ENCODE results near the gene PDIA2.

The PDIA2 gene

DNA sequence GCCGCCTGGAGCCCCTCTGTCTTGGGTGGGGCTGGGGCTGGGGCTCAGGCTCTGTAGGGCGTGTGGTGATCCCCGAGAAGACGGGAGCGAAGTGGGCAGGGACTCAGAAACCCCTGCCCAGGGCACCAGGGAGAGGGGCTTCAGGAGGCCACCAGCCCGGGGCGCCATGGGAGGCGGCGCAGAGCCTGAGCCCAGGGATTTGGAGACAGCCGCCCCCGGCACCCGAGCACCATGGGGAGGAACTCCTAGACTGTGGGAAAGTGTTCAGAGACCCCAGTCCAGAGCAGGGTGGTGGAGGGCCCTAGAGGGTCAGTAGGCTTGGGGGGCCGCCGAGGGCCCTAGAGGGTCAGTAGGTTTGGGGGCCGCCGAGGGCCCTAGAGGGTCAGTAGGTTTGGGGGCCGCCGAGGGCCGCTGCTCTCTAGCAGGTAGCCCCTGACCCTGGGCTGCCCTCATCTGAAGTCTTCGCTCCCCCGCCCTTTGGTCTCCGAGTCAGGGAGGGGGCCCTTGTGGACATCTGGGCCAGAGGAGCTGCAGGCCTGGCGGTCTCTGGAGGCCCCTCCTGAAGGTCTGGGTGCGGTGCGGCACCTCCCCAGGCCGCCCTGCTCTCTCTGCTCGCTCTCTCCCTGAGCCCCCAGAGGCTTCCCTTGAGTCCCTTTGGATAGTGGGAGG lies 1.8 kb upstream of the PDIA2 start:
- no peak for FAIRE-seq

DNA sequence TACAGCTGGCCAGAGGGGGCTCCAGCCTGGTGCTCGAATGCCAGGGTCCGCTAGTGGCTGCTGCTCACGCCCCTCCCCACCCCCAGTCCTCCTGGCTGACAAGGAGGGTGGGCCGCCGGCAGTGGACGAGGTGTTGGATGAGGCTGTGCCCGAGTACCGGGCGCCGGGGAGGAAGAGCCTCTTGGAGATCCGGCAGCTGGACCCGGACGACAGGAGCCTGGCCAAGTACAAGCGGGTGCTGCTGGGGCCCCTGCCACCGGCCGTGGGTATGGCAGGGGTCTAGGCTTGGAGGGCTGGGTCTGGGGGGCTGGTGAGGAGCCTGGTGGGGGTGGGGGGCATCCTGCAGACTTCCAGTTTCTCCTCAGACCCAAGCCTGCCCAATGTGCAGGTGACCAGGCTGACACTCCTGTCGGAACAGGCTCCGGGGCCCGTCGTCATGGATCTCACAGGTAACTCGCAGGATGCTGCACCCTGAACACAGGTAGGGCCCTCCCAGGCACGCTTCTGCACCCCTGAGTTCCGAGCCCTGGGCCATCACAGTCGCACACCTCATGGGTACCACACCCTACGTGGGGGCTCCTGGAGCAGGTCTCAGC lies 1.2 kb upstream of the PDIA2 start:
- no peak for FAIRE-seq

DNA sequence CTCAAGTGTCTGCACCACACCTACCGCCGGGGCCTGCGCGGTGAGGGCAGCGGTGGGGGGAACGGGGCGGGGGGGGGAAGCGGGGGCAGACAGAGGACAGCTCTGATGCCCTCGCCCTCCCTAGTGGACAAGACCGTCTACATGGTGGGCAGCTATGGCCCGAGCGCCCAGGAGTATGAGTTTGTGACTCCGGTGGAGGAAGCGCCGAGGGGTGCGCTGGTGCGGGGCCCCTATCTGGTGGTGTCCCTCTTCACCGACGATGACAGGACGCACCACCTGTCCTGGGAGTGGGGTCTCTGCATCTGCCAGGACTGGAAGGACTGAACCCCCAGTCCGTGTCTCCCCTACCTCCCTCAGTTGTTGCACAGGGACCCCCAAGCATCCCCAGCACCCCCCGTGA lies 473 bp upstream of the PDIA2 start:
- FAIRE-seq = no peak

DNA sequence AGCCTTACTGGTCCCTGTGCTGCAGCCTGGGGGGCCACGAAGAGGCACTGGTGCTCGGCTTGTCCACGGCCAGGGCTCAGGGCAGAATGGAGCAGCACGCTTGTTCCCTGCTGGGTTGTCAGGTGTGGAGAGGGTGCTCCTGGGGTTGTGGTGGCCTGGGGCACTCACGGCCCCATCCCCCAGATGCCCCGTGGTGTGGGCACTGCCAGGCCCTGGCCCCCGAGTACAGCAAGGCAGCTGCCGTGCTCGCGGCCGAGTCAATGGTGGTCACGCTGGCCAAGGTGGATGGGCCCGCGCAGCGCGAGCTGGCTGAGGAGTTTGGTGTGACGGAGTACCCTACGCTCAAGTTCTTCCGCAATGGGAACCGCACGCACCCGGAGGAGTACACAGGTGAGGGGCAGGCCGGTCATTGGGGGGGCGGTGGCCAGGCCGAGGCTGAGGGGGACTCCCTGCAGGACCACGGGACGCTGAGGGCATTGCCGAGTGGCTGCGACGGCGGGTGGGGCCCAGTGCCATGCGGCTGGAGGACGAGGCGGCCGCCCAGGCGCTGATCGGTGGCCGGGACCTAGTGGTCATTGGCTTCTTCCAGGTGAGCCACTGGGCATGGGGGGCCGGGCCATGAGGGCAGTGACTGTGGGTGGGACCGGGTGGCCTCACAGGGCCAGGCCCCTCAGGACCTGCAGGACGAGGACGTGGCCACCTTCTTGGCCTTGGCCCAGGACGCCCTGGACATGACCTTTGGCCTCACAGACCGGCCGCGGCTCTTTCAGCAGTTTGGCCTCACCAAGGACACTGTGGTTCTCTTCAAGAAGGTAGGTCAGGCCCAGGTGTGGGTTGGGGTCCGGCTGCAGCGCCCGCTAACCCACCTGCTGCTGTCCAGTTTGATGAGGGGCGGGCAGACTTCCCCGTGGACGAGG lies 1.5 kb downstream of the PDIA2 start:
- no peak for FAIRE-seq

DNA sequence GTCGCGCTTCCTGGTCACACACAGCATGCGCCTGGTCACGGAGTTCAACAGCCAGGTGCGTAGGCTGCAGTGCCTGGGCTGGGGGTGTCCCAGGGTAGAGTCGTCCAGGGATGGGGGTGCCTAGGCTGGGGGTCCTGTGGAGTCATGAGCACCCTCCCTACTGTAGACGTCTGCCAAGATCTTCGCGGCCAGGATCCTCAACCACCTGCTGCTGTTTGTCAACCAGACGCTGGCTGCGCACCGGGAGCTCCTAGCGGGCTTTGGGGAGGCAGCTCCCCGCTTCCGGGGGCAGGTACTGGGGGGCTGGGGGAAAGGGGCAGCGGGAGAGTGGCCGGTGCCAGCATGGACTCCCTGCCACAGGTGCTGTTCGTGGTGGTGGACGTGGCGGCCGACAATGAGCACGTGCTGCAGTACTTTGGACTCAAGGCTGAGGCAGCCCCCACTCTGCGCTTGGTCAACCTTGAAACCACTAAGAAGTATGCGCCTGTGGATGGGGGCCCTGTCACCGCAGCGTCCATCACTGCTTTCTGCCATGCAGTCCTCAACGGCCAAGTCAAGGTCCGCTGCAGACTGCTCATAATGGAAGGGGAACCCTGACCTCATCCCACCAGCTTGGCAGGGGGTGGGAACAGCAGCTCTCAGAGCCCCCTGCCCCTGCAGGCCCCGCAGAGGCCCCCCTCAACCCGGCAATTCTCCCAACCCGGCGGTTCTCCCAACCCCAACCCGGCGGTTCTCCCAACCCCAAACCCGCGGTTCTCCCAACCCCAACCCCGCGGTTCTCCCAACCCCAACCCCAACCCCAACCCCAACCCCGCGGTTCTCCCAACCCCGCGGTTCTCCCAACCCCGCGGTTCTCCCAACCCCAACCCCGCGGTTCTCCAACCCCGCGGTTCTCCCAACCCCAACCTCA lies 2.4 kb downstream of the PDIA2 start:
- no peak for FAIRE-seq

DNA sequence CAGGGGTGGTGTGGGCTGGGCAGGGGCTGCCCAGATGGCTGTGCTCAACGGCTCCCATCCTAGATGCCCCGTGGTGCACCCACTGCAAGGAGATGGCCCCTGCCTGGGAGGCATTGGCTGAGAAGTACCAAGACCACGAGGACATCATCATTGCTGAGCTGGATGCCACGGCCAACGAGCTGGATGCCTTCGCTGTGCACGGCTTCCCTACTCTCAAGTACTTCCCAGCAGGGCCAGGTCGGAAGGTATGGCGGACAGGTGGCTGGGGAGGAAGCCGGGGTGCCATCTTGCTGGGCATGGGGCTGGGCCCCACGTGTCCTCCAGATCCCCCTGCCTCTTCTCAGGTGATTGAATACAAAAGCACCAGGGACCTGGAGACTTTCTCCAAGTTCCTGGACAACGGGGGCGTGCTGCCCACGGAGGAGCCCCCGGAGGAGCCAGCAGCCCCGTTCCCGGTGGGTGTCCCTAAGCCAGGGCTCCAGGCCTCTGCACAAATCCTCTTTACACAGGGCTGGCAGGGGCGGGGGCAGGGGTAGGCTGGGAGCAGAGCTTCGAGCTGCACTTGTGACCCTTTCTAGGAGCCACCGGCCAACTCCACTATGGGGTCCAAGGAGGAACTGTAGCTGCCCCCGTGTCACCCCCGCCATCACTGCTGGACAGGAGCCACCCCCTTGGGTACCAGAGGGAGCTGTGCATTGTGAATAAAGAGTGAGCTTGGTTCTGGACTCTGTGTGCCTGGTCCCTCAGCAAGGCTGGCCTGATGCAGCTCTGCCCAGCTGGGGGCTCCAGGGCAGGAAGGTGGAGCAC lies 3.7 kb downstream of the PDIA2 start:
- FAIRE-seq = no peak

DNA sequence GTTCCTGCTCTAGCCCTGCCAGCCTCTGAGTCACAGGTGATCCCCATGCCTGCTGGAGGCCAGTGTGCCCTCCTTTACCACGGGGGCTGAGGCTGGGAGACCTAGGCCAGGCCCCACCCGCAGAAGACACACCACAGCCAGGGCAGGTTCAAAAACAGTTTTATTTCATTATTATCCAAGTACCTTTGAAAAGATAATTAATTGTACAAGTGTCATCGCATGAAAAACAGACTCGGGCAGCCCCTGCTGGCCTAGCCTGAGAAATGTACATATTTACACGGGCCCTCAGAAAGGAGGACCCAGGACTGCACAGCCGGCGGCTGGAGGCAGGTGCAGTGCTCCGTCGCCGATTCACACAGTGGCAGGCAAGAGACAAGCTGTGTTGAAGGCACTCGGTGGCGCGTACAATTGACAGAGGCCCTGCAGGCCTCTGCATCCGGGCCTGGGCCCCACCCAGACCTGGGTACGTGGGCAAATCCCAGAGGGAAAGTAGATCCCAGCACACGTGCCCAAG lies 4.4 kb downstream of the PDIA2 start:
- FAIRE-seq = no peak

DNA sequence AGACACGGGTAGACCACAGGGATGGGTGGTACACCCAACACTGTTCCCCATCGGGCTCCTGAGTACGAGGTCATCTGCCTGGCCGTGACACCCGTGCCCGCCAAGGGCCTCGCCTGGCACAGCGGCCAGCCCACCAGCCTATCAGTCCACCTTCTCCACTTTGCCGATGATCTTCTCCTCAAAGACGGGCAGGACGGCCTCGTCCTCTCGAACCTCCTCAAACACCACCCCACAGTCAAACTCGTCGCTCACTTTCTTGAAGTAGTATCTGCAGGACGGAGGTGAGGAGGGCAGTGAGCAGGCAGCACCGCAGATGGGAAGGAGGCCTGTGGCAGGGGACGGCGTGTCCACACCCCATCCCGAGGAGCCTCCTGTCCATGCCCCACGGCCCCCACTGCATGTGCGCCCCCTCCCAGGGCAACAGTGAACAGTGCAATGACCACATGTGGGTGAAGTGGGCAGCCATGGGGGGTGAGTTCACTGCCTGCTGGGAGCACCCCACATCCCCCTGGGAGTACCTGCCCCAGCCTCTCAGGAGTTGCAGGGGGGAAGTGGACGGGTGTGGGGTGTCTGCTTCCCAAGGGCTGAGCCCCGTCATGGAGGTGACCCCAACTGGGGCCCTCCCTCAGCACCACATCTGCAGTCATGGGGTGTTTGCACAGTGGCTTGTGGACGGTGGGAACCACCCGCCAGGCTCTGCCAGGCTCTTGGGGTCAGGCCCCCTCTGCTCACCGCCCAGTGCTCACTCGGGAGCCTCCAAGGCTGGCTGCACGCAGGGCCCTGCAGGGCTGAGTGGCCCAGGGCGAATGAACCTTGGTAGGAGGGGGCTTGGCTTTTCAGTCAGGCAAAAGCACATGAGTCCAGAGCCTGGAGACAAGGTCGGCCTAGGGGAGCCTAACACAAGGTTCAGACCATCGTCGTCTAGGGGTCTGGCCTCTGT lies 5.3 kb downstream of the PDIA2 start:
- no peak for FAIRE-seq

DNA sequence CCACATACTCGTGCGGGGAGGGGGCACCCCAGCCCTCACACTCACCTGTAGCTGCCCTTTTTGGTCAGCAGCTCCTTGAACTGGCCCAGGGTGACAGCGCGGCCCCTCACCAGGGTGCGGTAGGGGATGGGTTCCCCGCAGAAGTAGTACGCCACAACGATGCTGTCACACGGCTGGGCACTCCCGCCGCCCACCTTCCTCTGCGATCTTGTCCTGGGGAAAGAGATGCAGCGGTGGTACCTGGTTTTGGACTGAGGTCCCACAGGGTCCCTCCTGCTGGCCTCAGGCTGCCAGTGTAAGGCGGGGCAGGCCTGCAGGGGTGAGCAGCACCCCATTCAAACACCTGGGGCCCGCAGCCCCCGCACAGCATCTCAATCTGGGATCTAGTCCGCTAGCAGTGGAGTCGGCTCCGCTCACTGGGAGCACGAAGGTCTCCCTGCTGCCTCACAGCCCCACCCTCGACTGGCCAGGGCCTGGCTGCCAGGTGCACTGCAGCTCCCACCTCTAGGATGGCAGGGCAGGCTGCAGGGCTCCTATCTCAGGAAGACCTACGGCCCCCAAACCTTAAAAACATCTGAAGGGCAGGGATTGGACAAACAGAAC lies 6.5 kb downstream of the PDIA2 start:
- FAIRE-seq = no peak

DNA sequence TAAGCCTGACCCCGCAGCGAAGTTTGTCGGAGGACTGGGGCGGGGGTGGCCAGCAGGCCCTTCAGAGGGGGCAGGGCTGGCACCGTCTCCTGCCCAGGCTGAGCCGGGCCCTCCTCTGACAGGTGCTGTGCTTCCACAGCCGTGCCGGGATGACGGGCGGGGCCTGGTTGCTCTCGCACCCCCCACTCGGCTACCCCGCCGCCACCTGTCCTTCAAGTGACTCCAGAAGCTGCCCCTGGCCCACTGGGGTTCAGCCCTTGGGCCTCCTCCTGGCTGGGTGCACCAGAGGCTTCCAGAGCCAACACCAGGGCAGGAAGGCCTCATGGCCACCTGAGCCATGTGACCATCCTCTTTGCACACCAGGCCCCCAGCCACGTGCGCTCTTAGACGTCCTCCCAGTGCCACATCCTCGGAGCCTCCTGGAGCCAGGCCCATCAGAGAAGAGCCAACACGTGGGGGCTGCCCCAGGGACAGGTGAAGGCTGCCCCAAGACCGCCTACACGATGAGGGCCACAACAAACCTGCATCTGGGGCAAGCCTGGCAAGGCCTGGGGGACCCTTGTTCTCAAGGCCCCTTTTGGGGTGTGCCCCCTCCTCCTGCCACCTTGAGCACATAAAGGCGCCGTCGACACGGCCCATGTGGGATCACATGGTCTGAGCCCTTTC lies 7.2 kb downstream of the PDIA2 start:
- no peak for FAIRE-seq

DNA sequence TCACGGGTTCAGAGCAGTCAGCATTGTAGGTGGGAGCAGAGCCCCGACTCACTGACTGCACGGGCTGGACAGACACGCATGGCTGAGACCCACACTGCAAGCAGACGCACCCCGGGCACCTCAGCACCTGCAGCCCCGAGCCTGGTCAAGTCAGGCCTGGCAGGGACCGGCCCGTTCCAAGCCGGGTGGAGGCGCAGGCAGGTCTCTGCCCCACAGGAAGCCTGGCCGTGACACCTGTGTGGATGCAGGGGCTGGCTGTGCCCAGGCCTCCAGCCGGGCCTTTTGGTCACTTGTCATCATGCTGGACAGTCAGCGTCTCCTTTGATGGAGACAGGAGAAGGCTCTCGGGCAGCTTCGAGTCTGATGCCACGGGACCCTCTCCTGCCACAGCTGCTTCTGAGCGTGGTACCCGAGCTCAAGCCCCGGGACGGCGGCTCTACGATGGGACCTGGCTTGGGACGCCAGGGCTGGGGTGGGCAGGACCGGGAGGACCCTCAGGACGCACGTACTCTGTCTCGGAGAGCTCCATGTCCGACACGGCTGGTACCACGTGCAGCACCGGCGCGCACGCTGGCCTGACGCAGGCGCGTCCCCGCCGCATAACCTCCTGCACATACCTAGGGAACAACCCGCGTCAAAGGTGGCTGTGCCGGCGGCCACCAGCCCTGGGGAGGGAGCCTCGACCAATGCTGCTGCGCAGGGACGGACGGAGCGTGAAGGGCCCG lies 7.9 kb downstream of the PDIA2 start:
- no peak for FAIRE-seq

DNA sequence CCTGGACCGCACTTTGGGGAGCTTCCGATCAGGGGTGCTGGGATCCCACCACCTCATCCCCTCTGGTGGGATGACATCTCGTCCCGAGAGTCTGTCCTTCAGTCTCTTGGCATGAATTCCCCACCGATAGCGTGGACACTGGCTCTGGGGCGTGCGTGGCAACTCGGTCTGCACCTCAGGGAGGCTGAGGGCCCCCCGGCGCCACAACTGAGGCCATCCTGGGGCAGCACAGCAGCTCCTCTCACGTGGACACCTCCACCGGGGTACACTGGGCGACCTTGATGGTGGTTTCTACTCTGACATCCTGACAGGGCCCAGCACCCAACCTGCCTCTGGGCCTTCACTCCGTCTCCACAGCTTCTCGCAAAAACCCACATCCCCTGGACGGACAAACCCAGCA lies 8.6 kb downstream of the PDIA2 start:
- no peak for FAIRE-seq

DNA sequence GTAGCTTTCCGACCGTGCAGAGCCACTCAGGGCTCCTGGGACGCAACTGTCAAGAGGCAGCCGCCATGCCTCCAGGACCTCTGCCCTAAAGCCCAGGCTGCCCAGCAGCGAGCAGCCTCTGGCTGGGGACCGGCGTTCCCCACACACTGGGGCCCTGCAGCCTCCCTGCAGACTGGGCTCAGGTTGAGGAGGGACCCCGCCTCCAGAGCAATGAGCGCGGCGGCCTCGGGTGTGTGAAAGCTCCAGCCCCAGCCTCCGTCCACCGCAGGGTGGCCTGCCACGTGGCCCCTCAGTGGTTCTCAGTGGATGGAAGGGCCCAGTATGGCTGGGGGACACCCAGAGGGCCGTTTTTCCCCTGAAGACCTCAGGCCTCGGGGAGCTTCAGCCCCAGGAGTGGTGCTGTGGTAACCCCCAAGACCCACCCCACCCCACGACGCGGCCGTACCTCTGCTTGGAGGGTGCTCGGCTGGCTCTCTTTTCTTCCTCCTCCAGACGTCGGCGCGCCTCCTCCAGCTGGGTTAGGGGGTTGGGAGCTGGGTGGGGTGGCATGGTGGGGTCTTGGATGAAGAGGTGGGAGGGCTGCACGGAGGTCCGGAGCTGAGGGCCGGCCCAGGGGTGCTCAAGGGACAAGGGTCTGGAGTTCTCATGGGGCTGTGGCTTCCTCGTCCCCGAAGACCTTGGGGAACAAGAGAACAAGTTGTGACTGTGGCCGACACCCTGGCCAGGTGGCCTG lies 10.2 kb downstream of the PDIA2 start:
- no peak for FAIRE-seq

DNA sequence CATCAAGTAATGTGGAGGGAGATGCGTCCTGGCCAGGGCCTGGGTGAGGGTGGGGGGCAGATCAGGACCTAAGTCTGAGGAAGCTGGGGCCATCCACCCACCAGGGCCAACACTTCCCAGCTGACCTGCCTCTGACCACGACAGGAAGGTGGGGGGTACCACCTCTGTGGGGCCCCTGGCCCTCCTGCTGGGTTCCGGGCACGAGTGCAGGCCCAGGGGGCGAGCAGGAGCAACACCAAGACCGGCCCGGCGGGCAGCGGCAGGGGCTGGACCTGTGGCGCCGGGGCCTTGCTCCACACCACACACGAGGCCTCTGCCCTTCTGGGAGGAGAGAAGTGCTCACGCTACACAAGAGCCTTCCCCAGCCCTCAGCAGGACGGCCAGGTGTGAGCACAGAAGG lies 13.3 kb downstream of the PDIA2 start:
- FAIRE-seq = no peak

DNA sequence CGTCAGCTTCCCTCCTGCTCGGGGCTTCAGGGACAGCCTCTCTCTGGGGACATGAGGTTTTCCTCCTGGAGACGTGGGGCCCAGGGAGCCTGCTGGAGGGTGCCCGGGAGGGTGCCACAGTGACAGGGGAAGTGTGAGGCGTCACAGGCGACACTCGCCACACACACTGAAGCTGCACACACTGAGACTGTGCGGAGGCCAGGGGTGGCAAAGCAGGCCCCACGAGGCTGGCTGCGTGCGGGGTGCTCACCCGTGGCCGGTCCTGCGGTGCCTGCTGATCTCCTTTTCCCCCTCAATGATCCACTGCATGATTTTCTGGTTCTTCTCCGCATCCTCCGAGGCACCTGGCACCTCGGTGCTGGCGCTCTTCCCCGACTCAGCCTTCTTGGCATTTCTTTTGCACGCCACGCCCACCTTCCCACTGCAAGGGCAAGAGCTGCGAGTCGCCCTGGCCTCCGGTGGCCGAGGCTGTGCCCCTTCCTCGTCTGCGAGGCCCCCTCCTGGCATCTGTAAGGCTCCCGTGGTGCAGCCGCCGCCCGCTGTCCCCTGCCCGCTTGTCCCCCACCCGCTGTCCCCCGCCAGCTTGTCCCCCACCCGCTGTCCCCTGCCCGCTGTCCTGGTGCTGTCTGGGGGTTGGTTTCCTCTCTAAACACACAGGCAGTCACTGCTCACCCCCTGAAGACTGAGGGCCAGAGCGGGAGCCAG lies 14.0 kb downstream of the PDIA2 start:
- no peak for FAIRE-seq

DNA sequence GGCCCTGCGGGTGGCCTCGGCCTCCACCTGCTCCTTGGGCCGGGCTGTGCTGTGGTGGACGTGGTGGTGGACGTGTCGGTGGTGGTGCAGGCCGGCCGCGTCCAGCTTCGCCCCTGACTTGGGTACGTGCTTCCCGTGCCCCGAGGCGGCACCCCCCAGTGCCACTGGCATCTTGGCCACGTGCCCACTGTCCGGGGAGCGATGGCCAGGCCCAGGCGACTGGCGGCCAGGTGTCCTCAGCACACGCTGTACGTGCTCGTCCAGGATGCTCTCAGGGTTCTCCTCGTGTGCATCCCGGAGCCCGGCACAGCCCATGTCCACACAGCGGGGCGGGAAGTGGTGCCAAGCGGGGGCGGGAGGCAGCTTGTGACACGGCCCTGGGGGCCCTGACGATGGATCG lies 14.9 kb downstream of the PDIA2 start:
- no peak for FAIRE-seq

DNA sequence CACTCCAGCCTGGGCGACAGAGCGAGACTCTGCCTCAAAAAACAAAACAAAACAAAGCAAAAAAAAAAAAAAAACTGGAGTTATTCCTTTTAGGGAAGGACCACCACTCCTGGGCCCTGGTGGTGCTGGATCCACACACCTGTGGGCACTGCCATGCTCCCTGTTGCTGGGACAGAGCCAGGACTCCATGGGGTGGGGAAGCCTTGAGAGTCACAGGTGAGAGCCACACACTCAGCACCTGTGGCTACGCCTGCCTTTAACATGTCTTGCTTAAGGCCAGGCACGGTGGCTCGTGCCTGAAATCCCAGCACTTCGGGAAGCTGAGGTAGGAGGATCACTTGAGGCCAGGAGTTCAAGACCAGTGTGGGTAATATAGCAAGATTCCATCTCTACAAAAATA lies 18.3 kb downstream of the PDIA2 start:
- no peak for FAIRE-seq

DNA sequence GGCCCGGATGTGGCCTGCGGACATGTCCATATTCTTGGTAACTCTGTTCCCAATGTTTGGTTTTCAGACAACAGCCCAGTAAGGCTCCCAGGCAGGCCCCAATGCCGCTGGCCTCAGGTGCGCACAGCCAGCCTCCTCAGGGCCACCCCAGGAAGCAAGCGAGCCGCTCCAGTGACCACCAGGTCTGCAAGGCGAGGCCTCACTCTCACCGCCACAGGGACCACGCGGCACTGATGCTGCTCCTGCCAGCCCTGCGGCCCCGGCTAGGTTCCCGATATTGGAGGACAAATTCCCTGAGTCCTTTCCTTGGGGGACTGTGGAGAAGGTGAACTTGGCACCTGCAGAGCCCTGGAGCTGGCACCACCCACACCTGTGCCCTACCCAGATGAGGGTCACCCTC lies 19.0 kb downstream of the PDIA2 start:
- no peak for FAIRE-seq

Measured in islet of Langerhans (tissue), 1 donor.